Hematopoietic multipotent progenitor cell treated with erythropoietin and hydrocortisone succinate and interleukin-3 and kit ligand, for 17 days (in vitro differentiated cells): ENCODE results near the gene FANK1.
"Not testable (repeated sequence)": the region's sequence is repeated elsewhere in the genome, so short reads cannot be mapped to it uniquely, and the experiment has no call there.

Experiments used
- DNase-seq: peaks from one replicate; pipeline ENCODE4 v3.0.0-alpha.2; 2015; ENCODE audit warnings: low spot score

The FANK1 gene

DNA sequence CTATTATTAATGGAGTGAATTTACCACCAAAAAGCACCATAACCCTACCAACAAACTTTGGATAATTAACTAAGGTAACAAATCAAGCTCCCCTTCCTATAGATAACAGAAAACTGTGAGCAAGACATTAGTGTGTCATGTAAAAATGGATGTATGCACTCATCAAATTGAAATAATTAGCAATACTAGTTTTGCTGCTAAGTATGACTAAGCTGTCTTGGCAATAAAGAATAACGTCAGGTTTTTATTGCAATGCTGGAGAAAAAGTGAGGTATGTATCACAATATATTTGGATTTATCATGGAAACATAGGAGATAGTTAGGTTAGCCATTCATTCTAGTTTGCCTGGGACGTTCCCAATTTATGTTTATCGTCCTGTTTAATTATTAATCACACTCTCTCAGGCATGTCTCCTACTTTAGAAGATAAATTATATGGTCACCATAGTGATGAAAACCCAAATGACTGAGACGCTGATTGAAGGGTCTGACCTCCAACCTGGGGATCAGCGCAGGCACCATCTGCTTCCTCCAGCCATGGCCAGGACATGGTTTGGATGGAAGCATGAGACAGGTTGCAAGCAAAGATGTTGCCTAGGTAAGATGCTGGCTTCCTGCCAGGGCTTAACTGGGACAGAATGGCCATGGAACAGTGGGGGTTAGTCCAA lies 125.6 kb downstream of the FANK1 start:
- DNase-seq, result no peak

DNA sequence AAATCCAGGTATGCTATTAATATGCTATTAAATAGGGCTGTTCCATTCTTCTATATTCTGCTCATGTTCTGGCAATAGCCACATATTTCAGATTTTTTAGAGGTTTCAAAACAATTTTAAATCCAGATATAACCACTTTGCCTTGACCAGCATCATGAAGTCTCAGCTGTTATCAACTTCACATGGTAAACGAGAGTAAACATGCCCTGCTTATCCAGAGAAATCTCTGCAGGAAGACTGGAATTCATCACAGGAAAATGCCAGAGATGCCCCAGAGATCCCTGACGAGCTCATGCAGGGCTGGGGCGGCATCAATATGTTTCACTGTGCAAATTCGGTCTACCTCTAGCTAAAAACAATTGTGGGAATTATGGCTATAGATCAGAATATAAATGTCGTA lies 126.5 kb downstream of the FANK1 start:
- no peak for DNase-seq

DNA sequence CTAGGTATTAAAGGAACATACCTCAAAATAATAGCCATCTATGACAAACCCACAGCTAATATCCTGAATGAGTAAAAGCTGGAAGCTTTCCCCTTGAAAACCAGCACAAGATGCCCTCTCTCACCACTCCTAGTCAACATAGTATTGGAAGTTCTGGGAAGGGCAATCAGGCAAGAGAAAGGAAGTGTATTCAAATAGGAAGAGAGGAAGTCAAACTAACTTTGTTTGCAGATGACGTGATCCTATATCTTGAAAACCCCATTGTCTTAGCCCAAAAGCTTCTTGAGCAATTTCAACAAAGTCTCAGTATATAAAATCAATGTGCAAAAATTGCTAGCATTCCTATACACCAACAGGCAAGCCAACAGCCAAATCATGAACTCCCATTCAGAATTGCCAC lies 131.3 kb downstream of the FANK1 start:
- no peak for DNase-seq

DNA sequence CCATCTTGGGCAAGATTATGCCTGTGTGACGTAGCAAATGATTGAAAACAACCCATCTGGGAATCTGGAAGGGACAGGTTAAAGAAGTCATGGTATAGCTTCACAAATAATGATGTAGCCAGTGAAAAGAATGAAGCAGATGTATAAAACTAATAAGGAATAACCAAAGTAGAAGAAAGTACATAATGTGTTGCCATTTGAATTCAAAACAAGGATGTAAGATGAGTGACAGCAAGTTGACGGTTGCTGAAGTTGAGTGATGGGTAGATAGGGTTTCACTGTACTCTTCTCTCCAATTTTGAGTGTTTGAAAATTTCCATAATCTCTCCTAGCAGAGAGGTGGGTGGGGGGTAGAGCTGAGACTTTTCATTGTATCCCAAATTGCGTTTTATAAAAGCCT lies 133.6 kb downstream of the FANK1 start:
- no peak for DNase-seq

DNA sequence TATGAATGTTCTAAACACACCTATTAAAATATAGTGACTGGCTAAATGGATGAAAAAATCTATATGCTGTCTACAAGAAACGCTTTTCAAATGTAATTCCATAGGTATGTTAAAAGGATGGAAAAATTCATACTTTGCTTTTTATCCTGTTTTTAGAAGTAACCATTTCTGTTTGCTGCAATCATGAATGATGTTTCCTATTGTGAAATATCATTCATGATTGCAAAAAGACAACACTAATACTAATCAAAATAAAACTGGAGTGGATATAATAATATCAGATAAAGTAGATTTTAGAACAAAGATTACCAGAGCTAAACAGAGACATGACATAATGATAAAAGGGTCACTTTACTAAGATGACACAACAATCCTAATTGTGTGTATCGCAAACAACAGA lies 138.2 kb downstream of the FANK1 start:
- DNase-seq, result no peak

DNA sequence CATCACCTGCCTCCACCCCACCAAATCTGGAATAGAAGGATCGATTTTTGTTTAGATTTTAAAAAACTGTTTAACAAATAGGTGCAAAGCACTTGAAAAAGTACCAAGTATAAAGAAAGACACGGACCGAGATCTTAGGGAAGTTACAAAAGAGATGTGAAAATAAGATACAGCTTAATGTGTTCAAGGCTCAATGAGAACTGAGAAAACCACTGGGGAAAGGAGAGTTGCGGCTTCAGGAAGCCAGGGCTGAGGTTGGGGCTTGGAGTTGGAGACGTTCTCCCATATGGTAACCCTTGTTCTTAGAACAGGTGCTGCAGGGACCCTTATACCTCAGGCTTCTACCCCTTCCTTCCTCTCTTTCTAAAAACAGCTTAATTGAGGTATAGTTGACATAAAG lies 140.2 kb downstream of the FANK1 start:
- no peak for DNase-seq

DNA sequence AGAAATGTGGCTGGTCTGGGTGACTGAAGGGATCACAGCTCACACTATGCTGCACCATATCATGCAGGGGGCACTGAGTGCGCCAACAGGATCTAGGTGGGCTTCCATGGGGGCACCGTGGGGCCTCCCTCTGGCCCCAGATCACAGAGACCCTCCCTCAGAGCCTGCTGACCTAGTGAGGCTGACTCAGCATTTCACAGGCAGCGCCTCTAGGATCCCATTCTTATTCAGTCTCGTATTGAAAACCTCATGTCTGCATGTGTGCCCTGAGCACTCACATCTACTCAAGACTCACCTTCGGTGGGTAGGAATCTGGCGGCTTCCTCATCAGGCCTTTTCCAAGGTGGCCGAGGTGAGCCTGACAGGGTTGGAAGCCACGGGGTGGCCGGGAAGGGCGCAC lies 141.6 kb downstream of the FANK1 start:
- DNase-seq, result no peak

DNA sequence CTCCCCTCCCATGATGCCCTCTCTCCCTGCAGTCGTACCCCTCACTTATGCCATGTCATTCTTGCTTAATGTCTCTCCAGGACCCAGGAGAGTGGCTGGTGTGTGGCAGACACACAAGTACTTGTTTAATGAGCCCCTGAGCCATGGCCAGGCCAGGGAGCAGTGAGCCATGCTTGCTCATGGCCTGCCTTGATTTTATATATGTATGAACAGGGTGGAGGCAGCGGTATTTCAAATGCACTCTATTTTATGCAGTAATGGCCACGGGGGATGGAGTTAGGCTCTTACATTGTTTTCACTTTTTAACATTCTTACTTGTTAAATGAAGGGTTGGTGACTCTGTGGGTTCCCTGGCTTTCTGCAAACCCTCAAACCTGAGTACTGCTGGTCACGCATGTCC lies 144.8 kb downstream of the FANK1 start:
- DNase-seq, result no peak

DNA sequence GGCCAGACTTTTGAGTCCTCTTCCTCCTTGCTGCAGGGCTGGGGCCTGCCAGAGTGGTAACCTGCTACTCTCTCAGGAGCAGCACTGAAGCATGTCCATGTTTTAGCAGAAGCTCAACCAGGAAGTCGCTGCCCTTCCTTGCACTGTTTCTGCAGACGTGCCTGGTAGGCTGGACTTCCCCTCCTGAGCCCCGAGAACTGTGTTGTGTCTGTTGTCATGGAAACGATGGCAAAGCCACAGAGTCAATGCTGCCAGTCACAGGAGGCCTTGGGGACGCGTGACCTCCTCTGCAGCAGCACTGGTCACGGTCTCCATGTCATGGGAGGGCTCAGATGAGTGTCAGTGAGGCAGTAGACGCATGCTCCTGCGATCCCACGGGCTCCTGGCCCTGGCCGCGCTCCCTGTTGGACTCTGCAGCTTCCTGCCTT lies 145.5 kb downstream of the FANK1 start:
- DNase-seq, result no peak

DNA sequence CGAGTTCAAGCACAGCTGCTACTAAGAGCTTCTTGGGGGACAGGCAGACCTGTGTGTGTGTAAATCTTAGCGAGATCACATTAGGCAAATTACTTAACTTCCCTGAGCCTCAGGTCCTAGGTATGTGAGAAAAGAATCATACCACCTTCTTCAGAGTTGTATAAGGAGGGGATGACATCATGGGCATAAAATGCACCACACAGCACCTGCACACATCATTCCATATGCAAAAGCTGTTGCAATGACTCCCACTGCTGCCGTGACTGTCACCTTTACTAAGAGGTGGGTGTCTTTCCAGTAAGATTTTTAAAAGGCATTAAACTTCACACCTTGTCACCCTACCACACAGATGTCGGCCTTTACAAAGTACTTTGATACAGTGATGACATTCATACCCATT lies 146.0 kb downstream of the FANK1 start:
- DNase-seq, result no peak

DNA sequence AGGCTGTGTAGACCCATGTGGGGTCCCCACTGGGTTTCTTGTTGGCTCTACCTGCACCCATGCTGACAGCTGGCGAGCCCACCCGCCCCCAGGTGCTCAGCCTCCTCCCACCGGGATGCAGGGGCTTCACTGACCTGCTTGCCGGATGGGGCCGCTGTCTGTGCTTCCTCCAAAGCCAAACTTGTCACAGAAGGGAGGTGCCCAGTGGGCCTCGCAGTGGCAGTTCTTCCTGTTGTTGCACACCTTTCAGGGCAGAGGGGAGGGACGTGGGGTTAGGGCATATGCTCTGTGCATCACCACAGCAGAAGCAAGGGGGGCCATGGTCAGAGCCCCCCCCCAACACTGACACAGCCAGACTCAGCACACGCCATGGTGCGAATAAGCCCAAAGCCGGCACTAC lies 146.5 kb downstream of the FANK1 start:
- no peak for DNase-seq

DNA sequence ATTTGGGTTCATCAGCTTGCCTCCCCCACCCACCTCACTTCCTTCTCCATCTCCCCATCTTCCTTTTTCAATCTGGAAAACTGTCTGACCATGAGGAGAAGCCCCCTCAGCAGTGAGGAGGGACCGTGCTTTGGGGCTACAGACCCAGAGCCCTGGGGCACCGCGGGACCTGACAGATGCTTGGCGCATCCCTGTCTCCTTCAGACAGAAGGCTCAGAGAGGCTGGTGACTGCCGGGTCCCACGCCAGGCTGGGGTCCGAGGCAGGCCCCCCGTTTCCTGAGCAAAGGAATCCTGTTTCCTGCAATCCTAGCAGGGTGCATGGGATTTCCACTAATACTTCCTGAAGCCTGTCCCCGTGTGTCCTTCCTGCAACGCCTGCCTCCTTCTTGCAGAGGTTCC lies 147.0 kb downstream of the FANK1 start:
- DNase-seq, result no peak

DNA sequence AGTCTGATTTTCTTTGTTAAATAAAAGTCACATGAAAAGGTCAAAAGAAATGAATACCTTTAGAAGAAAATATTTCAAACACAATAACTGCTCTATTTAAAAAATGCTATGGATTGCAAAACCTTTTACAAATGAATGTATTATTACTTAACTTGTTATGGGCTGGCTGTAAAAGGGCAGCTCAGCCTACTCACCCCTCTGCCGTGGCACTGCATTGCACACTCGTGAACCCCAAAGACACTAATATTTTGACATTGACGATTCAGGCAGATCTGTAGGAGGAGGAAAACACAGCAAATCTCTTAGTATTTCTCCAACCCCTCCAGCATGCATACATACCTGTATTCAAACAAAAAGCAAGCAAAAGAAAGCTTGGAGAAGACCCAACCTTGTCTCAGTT lies 149.5 kb downstream of the FANK1 start:
- DNase-seq, result no peak

DNA sequence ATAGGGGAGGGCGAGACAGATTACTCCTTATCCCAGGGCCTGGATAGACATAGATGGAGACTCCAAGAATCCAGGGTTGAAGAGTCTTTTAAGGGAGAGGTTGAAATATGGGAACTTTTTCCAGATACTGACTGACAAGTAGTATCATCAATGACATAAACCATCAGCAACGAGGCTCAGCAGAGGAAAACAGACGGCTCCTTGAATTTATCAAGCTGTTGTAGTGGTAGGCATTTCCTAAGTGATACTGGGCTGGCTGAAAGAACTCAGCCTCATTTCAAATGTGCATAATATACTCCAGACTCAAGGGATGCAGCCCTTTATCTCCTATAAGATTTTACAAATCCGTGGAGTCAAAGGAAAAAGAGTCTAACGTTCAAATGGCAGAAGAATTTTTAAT lies 150.5 kb downstream of the FANK1 start:
- no peak for DNase-seq

DNA sequence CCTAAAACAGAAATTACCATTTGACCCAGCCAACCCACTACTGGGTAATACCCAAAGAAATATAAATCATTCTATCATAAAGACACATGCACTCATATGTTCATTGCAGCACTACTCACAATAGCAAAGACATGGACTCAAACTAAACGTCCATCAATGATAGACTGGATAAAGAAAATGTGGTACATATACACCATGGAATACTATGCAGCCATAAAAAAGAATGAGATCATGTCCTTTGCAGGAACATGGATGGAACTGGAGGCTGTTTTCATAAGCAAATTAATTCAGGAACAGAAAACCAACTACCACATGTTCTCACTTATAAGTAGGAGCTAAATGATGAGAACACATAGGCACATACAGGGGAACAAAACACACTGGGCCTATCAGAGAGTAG lies 151.4 kb downstream of the FANK1 start:
- not testable (repeated sequence) for DNase-seq

DNA sequence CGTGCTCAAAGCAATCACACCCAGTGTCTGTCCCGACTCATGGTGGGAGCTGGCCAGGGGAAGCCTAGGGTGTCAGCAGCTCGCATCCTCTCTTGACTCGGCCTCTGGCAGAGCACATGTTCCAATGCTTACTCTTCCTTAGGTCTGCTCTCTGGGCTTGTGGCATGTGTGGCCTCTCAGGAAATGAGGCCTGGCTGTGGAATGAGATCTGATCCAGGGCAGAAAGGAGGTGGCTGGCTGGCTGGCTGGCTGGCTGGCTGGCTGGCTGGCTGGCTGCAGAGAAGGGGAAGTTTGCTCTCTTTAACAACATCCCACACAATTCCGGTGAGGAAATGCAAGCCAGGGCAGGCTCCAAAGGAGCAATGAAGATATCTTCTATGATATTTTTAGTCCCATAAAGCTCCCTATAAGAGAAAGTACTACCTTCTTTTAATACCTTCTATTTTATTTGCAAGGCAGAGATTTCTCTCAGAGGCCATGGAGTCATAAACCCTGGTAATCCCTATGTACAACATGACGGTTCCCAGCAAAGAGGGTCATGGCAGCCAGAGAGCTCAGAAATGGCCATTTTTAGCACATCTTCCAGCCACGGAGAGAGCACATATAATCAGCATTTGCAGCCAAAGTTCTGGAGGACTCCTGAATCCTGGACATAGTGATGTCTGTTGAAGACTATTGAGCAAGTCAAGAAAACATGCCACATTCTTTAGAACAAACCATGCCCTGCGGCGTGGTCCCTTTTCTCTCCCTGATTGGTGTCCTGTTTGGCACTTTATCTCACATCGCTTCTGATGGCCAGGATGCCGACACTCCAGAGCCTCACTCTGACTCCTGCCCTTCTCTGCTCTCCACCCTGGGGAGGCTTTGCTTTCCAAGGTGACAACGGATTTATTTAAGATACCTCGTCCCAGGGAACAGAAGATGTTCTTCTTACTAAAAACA lies 153.7 kb downstream of the FANK1 start:
- DNase-seq, result no peak

DNA sequence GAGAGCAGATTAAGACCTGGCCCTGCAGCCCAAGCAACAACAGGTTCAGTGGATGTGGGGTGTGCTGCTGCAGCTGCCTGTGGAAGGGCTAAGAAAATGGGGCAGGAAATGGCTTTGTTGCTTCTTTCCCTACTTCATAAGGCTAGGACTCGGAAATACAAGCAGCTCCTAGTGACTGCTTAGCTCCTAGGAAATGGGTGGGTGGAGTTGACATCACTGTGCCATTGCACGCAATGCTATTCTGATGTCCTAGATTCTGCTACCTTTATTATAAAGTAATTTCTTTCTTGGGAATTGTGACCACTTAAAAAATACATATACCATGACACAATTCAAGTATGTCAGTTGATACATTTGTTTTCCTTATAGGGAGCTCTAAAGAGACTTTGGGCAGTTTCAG lies 155.8 kb downstream of the FANK1 start:
- DNase-seq, result no peak

DNA sequence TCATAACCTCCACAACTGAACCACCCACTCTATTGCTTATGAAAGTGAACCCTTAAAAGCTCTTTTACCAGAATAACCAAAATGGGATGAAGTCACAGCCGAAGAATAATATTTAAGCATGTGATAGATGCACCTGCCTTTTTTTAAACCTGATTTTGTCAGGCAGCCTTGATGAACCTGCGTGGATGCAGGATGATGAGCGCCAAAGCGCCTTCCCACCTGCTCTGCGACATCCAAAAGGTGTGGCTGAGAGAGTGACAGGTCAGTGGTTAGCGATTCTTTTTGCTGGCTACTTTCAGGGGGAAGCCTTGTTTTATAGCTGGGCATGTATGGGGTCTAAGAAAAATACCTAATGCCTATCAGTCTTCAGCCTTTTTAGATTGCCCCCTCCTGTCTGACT lies 157.8 kb downstream of the FANK1 start:
- no peak for DNase-seq

DNA sequence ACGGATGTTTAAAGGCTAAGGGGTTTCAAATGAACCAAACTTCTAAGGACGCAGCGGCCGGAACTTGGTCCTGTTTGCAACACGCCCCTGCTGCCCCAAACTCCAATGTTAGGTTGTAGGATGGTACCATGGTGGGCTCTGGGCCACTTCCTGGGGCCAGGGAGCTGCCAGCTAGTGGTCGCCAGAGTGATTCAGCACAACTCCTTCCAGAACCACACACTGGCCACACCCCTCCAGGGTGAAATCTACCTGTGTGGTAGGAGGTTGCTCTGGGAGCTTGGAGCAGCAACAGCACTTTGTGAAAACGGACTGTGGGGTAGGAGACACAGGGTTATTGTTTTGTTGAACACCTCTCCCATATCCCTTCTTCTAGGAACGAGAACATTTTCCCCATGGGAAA lies 161.1 kb downstream of the FANK1 start:
- DNase-seq, result no peak

DNA sequence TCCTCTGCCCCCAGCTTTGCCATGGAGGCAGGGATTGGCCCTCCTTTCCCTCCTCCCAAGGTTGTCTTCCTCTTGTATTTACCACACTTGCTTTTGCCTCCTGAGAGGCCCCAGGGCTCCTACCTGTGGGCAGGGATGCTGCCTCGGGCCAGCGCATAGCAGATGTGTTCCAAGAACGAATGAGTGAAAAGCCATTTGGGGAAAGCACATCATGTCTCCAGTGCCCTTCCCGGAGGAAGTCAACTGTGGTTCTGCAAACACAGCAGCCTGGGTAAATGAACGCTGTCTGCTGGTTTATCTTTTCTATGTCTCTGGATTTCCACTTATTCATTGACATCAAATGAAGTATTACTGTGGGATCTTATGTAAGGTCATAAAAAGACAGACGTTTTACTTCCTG lies 161.7 kb downstream of the FANK1 start:
- no peak for DNase-seq

DNA sequence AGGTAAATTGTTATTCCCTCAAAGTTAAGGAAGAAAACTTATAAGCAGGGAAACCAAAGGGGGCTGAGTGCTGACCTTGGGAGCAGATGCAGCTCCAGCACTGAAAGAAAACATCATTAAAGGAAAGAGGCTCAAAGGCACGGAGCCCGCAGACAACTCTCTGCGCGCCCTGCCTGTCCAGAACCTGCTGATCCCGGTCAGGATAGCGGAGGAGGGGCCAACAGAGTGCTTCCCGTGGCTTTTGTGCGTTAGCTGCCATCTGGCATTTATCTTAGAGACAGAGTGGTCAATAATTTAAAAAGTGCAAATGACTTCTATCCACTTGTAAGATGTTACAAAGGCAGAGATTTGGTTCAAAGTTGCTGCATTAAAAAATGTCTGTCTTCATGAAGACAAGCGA lies 162.1 kb downstream of the FANK1 start:
- no peak for DNase-seq
